Measurements from ENCODE around the gene RMDN2.
"Not testable (repeated sequence)": the region's sequence is repeated elsewhere in the genome, so short reads cannot be mapped to it uniquely, and the experiment has no call there.

The RMDN2 gene

DNA sequence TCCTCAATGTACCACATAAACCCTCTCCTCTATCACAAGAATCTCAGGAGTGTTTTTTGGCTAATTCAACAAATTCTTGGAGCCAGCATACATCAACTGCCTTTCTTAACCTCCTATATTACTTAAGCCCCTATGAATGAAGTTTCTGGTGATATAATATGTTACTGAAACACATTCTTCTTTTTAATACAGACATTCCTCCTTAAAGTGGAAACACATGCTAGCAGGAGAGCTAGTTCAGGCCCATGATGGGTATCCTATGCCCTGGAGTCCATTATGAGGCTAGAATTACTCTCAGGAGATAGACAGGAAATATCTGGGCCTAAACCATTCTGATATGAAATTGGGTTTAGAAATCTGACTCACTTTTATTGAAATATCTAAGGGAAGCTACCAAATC lies 26.6 kb upstream of the RMDN2 start:
- DNase-seq: no peak

DNA sequence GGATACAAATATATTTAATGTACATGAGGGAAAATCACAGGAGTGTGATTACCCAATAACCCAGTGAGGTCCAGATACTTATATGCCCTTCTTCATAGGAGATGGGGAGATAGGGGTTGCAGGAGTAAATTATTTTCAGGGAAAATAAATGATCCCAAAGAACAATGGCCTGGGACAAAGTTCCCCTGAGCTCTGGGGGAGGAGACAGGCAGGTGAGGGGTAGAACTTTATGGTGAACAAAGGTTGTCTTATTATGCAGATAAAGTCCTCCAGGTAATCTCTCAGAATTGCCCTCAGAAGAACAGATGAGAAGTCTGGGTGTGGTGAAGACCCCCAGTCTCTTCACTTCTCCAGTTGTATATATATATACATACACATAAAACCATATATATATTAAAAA lies 22.1 kb upstream of the RMDN2 start:
- DNase-seq: no peak

DNA sequence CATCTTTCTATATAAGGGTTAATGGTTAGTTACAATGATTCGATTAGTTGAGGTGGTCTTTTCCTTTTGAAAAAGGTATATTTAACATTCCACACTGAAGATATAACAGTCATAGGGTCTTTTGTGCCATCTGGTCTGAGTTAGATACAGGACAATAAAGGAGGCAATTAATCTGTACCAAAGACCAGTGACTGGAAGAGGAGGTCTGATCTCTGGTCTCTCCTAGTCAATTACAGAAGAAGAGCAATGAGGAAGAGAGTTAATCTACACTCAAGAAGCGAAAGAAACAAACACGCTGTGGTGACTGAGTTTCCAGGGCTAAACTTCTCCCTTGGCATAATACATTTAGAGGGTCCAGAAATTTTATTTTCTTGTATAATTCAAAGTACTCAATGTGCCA lies 20.7 kb upstream of the RMDN2 start:
- no peak for DNase-seq

DNA sequence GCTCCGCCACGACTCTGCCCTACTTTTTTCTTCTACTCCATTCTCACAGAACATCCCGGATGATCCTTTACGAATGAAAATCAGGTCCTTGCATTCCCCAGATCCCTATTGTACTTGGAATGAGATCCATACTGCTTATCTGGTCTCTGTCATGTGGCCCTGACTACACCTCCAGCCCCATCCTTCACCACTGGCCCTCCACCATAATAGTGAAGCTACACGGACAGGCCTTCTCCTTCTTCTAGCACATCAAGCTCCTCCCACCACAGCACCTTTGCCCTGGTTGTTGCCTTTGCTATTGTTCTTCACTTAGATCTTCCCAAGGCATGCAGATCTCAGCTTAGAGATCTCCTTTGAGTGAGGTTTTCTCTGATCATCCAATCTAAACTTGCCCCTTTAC lies 20.1 kb upstream of the RMDN2 start:
- DNase-seq: no peak

DNA sequence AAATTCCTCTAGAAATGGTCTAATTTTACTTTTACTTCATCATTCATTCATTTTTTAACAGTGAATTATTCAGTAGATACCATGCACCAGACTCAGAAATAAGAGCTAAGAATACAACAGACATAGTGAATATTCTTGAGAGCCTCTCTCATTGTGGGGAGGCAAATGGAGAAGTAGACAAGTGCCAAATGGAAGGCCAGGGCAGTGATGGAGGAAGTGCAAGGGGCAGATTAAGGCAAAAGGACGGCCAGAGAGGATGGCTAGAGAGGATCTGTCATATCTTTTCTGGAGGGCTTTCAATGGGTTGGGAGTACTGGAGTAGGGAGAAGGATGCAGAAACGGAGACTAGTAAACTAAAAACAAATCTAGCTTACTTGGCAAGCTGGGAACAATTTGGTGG lies 19.0 kb upstream of the RMDN2 start:
- DNase-seq: no peak

DNA sequence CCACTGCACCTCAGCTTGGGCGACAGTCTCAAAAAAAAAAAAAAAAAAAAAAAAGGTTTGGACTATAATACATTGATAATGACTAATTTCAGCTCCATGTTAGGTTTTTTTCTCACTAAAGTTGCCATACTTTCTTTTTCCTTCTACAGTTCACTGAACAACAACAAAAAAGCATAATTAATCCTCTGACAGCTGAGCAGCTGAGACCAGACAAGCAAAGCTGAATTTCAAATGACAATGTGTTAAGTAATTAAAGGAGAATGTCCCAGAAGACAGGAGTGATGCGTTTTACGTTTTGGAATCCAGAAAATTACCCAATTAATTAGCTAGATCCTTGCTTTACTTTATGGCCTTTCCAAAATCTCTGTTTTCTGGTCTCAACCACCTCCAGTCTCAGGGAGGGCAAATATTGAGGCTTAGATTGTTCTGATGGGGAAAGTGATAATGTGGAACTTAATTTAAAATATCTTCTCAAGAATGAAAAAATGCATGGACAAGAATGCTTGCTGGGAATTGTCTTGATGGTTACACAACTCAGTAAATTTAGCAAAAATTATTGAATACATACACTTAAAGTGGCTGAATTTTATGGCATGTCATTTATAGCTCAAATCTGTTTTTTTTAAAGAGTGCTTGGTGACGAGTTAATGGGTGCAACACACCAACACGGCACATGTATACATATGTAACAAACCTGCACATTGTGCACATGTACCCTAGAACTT lies 17.4 kb upstream of the RMDN2 start:
- no peak for DNase-seq

DNA sequence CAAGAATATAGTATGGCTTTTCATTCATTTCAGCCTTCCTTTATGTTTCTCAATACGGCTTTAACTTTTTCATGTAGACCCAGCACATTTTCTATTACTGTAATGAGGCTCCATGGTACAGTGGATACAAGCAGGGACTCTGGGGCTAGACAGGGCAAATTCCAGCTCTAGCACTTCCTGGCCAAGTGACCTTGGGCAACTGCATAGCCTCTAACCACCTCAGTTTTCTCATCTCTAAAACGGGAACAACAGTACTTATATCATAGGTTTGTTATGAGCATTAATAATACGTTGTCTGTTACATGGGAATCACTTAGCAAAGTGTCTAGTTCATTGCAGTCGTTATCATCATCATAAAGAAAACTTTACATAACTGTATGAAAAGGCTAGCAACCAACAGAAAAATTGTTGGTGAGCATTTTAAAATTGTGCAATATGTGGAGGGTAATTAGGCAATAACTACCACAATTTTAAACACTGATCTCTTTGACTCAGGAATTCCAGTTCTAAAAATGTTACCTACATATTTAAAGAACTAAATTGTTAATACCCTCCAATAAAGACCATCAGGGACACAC lies 13.7 kb upstream of the RMDN2 start:
- DNase-seq: no peak

DNA sequence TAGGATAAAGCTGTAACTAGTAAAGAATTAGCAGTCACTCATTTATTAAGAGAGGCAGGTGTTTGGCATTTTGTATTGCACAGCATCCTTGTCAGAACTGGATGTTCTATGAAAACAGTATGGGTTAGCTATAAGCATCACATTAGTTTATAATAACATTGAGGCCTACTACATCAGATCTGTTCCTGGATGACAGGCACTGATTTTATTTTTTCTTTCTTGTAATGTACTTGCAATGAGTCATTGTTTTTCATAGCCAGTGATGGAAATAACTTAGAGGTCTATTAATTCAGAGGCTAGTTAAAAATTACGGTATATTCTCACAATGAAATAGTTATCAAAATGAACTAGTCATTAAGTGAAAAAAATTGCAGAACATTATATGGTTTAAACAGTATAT lies 13.0 kb upstream of the RMDN2 start:
- no peak for DNase-seq

DNA sequence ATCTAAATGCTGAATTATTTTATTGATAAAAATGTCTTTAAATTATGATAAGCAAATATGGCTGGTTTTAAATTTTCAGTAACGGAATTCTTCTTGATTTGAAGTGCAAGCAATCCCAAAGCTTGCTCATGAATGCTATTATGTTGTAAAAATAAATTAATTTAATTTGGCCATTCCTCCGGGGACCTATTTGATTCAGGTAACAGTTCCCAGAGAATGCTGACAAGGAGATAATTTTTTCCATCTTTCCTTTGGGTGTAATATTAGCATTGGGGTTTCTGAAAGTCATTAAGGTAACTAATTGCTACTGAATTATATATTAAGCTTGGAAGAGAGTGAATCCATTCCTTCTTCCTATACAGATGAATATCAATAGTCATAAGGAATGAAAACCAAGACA lies 12.5 kb upstream of the RMDN2 start:
- no peak for DNase-seq

DNA sequence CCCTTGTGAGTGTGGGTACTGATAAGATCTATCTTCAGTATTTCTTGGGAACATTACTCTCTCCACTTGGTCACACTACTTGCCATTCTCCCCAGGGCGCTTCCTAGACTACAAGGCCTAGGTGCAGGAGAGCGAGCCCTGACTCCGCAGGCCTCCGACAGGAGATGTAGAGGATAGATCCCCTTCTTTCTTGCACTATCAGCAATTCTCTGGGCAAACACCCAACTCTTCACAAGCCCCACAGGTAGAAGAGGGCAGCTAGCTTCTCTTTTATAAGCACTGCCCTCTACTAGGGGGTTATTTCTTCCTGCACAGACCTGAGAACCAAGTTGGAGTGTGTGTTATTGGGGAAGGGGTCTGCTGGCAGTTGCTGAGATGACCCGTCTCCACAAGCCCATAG lies 10.7 kb upstream of the RMDN2 start:
- DNase-seq: peak; percentile 13

DNA sequence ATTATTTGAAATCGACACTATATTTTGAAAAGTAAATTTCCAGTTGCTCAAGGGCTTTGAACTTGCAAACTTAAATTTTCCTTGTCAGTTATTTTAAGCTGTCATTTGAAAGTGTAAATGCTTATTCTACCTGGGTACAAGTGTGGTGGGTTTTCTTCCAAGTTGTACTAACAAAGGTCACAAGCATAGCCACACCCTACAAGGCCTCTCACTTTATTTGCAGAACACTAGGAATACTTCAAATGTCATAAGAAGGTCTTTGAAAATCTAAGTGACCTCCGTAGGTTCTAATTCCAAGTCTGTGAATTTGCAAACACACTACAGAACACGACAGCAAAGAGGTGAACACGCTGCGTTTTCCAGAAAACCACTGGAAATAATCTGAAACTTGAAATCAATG lies 9.3 kb upstream of the RMDN2 start:
- DNase-seq: no peak

DNA sequence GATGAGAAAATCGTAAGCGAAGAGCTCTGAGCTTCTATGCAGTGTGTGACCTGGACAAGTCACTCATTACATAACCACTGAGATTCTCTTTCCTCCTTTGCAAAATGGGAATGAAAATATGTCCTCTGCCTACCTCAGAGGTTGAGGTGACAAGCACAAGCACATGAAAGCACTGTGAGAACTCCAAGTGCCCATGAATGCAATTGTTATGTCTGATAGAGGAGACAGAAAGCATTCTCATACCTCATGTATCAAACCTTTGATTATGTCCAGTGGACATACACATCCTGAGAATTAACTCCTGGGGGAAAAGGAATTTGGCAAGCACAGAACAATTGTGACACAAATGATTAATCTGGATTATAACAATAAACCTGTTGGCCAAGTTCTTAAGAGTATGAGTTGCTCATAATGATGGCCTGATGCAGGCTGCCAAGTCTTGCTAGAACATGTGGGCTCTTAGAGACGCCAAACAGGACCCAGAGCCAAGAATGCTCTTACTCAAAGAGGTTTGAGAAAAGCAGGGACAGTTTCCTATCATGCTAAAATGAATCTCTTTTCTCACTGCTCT lies 8.5 kb upstream of the RMDN2 start:
- DNase-seq: peak; percentile 84

DNA sequence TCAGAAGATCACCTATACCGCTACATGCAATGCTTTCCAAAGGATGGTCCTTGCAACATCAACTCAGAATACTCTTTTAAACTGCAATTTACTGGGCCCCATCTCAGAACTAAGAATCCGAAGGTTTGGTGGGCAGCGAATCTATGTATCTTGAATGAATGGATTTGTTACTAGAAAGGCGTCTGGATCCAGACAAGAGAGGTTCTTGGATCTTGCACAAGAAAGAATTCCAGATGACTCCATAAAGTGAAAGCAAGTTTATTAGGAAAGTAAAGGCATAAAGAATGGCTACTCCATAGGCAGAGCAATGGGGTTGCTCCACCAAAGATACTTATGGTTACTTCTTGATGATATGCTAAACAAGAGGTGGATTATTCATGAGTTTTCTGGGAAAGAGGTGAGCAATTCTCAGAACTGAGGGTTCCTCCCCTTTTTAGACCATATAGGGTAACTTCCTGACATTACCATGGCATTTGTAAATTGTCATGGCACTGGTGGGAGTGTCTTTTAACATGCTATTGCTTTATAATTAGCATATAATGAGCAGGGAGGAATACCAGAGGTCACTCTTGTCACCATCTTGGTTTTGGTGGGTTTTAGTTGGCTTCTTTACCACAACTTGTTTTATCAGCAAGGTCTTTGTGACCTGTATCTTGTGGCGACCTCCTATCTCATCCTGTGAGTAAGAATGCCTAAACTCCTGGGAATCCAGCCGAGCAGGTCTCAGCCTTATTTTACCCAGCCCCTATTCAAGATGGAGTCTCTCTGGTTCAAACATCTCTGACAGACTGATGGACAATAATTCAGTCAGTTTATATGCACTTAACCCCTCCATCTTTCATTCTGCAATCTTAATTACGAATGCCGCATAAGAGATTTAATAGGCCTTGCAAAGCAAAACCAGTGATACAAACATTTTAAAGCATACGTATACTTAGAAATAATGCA lies 7.5 kb upstream of the RMDN2 start:
- DNase-seq: no peak

DNA sequence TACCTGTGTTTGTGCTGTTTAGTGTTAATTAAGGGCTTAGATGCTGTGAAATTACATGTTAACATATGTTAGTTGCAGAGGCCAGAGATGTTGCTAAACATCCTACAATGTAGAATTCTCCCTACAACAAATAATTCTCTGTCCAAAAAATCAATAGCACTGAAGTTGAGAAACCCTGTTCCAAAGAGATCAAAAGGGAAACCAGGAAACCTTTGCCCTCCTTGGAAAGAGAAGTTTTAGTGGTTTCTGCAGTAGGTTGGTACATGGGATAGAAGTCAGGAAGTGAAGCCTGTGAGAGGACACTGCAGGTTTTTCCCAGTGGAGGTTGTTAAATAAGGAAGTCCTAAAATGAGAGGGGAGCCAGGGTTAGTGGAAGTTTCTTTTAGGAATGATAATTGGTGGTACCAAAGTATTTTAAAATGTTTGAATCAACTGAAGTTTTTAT lies 6.3 kb upstream of the RMDN2 start:
- no peak for DNase-seq

DNA sequence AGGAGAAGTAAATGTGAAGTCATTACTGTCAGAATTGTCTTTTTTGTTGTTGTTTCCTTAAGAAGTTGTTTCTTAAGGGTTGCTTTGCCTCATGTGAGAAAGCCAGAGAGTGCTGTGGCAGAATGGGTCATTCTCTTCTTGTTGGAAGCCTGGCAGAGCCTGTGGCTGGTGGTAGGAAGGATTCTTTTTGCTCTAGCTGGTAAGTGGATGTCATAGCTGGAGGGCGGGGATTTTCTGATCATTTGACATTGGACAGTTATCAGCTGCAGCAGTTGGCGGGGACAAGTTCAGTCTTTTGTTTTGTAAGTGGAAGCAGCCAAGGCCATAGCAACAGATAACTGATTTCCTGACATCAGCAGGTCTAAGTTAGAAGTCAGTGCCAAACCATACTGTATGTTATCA lies 5.5 kb upstream of the RMDN2 start:
- no peak for DNase-seq

DNA sequence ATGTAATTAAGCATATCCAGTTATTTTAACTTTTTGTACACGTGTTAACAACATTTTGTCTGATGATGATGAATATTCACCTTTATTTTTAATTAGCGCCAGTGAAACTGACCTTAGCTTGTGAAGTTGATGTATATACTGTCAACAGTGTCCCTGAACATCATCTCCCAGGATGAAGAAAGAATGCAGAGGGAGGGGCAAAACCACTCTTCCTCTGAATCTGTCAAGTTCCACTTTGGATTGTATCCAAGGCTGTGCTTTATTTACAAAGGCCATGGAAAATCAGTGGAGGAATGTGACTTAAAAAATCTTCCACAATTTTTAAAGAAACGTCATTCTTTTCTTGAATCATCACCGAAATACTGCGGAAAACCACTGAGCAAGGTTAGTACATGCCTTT lies 4.5 kb upstream of the RMDN2 start:
- DNase-seq: no peak

DNA sequence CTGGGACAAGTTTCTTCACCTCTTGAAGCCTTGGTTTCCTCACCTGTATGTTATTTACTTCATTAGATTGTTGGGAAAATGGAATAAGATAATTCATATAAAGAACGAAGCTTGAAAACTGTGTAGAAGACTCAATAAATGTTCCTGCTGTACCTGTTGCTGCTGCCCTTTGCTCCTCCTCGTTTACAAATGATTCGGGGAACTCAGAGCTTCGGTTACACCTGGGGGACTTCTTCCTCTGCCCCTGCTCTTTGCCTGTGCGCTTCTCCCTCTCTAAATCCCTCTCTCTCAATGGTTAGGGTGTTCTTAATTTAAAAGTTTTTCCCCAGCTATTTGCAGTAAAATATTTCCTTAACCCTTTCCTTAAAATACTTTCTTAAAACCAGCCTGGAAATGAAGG lies 3.3 kb upstream of the RMDN2 start:
- no peak for DNase-seq

DNA sequence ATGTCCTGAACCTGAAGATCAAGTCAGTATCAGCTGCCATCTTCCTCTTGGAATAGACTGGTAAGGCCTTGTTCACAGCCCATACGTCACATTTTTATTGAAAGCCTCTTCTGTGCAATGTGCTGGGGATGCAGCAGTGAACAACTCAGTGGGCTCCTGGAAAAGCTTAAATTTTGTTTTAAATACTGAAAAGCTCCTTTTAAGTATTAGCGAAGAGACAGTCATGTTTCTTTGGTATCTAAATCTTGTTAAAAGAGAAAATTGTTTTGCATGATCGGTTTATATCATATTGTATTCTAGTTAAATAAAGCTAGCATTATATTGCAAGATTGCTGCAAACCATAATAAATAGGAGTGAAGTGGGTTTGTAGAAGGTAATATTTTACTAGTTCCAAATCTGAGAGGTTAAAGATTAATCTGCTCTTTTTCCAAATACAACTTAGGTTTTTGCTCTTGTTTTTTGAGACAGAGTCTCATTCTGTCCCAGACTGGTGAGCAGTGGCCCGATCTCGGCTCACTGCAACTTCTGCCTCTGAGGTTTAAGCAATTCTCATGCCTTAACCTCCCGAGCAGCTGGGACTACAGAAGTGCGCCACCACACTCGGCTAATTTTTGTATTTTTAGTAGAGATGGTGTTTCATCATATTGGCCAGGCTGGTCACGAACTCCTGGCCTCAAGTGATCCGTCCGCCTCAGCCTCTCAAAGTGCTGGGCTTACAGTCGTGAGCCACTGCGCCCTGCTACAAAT lies 1.6 kb upstream of the RMDN2 start:
- DNase-seq: no peak

DNA sequence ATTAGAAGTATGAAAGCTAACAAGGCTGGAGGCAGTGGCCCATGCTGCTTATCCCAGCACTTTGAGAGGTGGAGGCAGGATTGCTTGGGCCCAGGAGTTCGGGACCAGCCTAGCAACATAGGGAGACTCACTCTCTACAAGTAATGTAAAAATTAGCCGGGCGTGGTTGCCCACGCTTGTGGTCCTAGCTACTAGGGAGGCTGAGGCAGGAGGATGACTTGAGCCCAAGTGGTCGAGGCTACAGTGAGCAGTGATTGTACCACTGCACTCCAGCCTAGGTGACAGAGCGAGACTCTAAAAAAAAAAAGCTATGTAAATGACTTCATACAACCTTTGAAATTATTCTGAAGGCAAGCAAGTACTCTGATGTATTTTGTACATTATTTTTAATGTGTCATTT lies 1.5 kb downstream of the RMDN2 start:
- no peak for DNase-seq

DNA sequence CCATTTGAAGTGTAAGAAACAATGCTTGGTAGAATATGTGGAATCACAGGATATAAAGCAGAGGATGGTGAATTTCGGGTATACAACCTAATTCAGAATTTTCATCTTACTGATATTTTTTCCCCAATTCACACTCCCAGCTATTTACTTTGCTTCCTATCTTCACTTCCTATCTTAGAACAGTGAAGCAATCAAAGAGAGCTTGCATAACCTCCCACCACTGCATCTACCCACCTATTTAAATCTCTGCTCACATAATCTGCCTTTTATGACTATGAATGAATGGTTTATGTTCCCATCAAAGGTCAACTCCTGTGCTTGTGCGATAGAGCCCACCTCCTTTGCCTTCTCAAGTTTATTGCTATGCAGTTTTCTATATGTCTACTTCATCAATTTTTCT lies 3.3 kb downstream of the RMDN2 start:
- no peak for DNase-seq

DNA sequence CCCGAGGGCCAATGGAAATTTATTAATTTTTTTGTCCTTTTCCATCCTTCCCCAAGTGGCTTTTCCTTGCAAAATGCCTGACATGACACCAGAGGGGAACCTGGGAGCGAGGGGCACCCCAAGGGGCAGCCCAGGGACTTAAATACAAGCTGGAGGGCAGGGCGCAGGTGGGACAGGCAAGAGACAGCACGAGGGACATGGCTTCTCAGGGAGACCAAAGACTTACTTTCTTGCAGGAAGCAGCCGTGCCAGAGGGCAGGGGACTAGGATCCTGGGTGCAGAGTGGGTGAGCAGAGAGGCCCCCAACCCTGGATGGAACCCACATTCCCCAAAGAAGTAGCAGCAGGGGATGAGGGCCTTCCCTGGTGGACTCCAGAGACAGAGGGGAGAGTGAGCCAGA lies 5.3 kb downstream of the RMDN2 start:
- DNase-seq: not testable (repeated sequence)

DNA sequence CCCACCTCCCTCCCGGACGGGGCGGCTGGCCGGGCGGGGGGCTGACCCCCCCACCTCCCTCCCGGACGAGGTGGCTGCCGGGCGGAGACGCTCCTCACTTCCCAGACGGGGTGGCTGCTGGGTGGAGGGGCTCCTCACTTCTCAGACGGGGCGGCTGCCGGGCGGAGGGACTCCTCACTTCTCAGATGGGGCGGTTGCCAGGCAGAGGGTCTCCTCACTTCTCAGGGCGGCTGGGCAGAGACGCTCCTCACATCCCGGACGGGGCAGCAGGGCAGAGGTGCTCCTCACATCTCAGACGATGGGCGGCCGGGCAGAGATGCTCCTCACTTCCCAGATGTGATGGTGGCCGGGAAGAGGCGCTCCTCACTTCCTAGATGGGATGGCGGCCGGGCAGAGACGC lies 7.8 kb downstream of the RMDN2 start:
- DNase-seq: not testable (repeated sequence)

All from DMS79 treated with DMSO at 0.1 percent for 48 hours (cell line).